ENCODE measurements around the gene MDM2. TPM values are rescaled to one million over a fixed set of nuclear protein-coding genes. Genes with fewer than 3 reads are reported as not detected.

MDM2 gene
- total RNA-seq, 1 donor from 2014 or later = 153 TPM

- Mint-ChIP-seq H3K27me3 (no peaks in the 10 kb centered on the region), H3K36me3 (ENCODE audit: insufficient read depth) (no peaks in the 10 kb centered on the region), H3K4me3 (ENCODE audit: low read depth) (no peak overlapping the region), H3K4me1 (ENCODE audit: low read depth) (peaks cover 13% of the 10 kb centered on the region), H3K9me3 (ENCODE audit: low read depth) (no peaks in the 10 kb centered on the region), H3K27ac (no peak overlapping the region)
- no peak for TF ChIP-seq CTCF (IDR thresholded peaks at IDR 0.05; ENCODE audit: unreplicated experiment)
- no peak for DNase-seq (ENCODE audit: low spot score, unreplicated experiment)
Observed at GRCh38 chr12:68790081-68790951, 17.7 kb upstream of the MDM2 start.

GRCh38 chr12:68790952-68791234 lies 17.1 kb upstream of the MDM2 start:
- Mint-ChIP-seq H3K9me3 (ENCODE audit: low read depth) (no peaks in the 10 kb centered on the region), H3K36me3 (ENCODE audit: insufficient read depth) (no peaks in the 10 kb centered on the region), H3K4me3 (ENCODE audit: low read depth) (no peak overlapping the region), H3K27ac (no peak overlapping the region), H3K27me3 (no peaks in the 10 kb centered on the region), H3K4me1 (ENCODE audit: low read depth) (peaks cover 13% of the 10 kb centered on the region)
- no peak for TF ChIP-seq CTCF (IDR thresholded peaks at IDR 0.05; ENCODE audit: unreplicated experiment)
- no peak for DNase-seq (ENCODE audit: low spot score, unreplicated experiment)

- H3K9me3 Mint-ChIP-seq (ENCODE audit: low read depth) = no peaks in the 10 kb centered on the region
Observed at GRCh38 chr12:68791897-68792481, 16.0 kb upstream of the MDM2 start.

GRCh38 chr12:68792952-68793351 lies 15.0 kb upstream of the MDM2 start:
- Mint-ChIP-seq H3K27me3 (no peaks in the 10 kb centered on the region), H3K4me1 (ENCODE audit: low read depth) (peaks cover 8% of the 10 kb centered on the region), H3K4me3 (ENCODE audit: low read depth) (no peak overlapping the region), H3K9me3 (ENCODE audit: low read depth) (no peaks in the 10 kb centered on the region), H3K36me3 (ENCODE audit: insufficient read depth) (no peaks in the 10 kb centered on the region), H3K27ac (no peak overlapping the region)
- no peak for DNase-seq (ENCODE audit: low spot score, unreplicated experiment)
- TF ChIP-seq CTCF (IDR thresholded peaks at IDR 0.05; ENCODE audit: unreplicated experiment) = no peak

More at GRCh38 chr12:68791897-68792481, 16.0 kb upstream of the MDM2 start:
- no peak for TF ChIP-seq CTCF (IDR thresholded peaks at IDR 0.05; ENCODE audit: unreplicated experiment)
- no peak overlapping the region for H3K27ac Mint-ChIP-seq
- DNase-seq (ENCODE audit: low spot score, unreplicated experiment) = no peak
- peaks cover 13% of the 10 kb centered on the region for H3K4me1 Mint-ChIP-seq (ENCODE audit: low read depth)
- no peak overlapping the region for H3K4me3 Mint-ChIP-seq (ENCODE audit: low read depth)
- H3K36me3 Mint-ChIP-seq (ENCODE audit: insufficient read depth) = no peaks in the 10 kb centered on the region
- H3K27me3 Mint-ChIP-seq = no peaks in the 10 kb centered on the region

- H3K36me3 Mint-ChIP-seq (ENCODE audit: insufficient read depth) = no peaks in the 10 kb centered on the region
Observed at GRCh38 chr12:68793436-68793835, 14.5 kb upstream of the MDM2 start.

More at GRCh38 chr12:68793436-68793835, 14.5 kb upstream of the MDM2 start:
- Mint-ChIP-seq H3K27me3 (no peaks in the 10 kb centered on the region), H3K9me3 (ENCODE audit: low read depth) (no peaks in the 10 kb centered on the region), H3K27ac (no peak overlapping the region), H3K4me1 (ENCODE audit: low read depth) (peaks cover 6% of the 10 kb centered on the region), H3K4me3 (ENCODE audit: low read depth) (no peak overlapping the region)
- DNase-seq (ENCODE audit: low spot score, unreplicated experiment) = no peak
- TF ChIP-seq CTCF (IDR thresholded peaks at IDR 0.05; ENCODE audit: unreplicated experiment) = no peak
